ENCODE data around the gene RGPD6. TPM values are rescaled to one million over a fixed set of nuclear protein-coding genes. Genes with fewer than 3 reads are reported as not detected.
A peak's percentile ranks its signal among the peaks of the same experiment; 100 is the strongest.
"Not testable (repeated sequence)": the region's sequence is repeated elsewhere in the genome, so short reads cannot be mapped to it uniquely, and the experiment has no call there.

RGPD6 gene
- polyA plus RNA-seq: 6.3 to 15.6 TPM (median 8.5 TPM) in 3 replicates
- 31.3 TPM for polyA plus RNA-seq (2011; ENCODE audit: low read depth)
- 3.0 and 6.0 TPM in 2 replicates for polyA plus RNA-seq (2011; cell fraction: cytosol; rRNA removed)
- 22.2 and 25.1 TPM in 2 replicates for polyA plus RNA-seq (2011; cell fraction: nucleus; rRNA removed)
- 5.5 and 23.3 TPM in 2 replicates for polyA plus RNA-seq (2012; ENCODE audit: low replicate concordance)
- 1.5 to 50.1 TPM (median 20.8 TPM) in 3 replicates for polyA minus RNA-seq
- 4.2 TPM for polyA minus RNA-seq (2011; cell fraction: cytosol; rRNA and poly(A)+ RNA removed)
- 34.6 and 71.4 TPM in 2 replicates for polyA minus RNA-seq (2011; cell fraction: nucleus; rRNA and poly(A)+ RNA removed)

GRCh38 chr2:110576763-110577416 is at the start of gene RGPD6:
TSS of gene RGPD6 (minus strand) at chr2:110577222. CDS start at chr2:110577024, 198 bp downstream.
- H3K79me2 ChIP-seq (ENCODE audit: control insufficient read depth, insufficient read depth, low read length); H3K4me1 ChIP-seq (ENCODE audit: control insufficient read depth, extremely low read depth, insufficient read depth, low read length); H3K9me3 ChIP-seq (ENCODE audit: control insufficient read depth, low read depth, low read length); H3K27me3 ChIP-seq (ENCODE audit: control insufficient read depth, extremely low read depth, insufficient read depth, low read length); H3K9me1 ChIP-seq (ENCODE audit: control insufficient read depth, extremely low read depth, insufficient read depth, low read length); H4K20me1 ChIP-seq (ENCODE audit: control insufficient read depth, extremely low read depth, insufficient read depth, low read length); H3K9ac ChIP-seq (ENCODE audit: control insufficient read depth, extremely low read depth, insufficient read depth, low read length); DNase-seq (ENCODE audit: low read depth, low spot score); H2AFZ ChIP-seq (ENCODE audit: control insufficient read depth, low read length); H3K4me2 ChIP-seq (ENCODE audit: control insufficient read depth, extremely low read depth, insufficient read depth, low read depth, low read length); FAIRE-seq; H3K36me3 ChIP-seq (ENCODE audit: control insufficient read depth in 2 of 2, extremely low read depth in 1 of 2, insufficient read depth in 2 of 2, low read length in 2 of 2); H3K27ac ChIP-seq (ENCODE audit: control insufficient read depth, insufficient read depth, low read length); dilution Hi-C loops (cut with MboI; ENCODE audit: extremely low pct_ligation_motif_present, low sequenced_read_pairs): not testable (repeated sequence)
- H3K4me3 ChIP-seq (ENCODE audit: control insufficient read depth in 2 of 3, extremely low read depth in 1 of 3, insufficient read depth in 2 of 3, low read depth in 1 of 3, low read length in 3 of 3): peak within 1 kb of the TSS in 1 of 3 experiments; percentile 14

GRCh38 chr2:110619326-110619939 is 42.4 kb upstream of the RGPD6 start:
- H3K9me3 ChIP-seq (ENCODE audit: control insufficient read depth, low read depth, low read length); H3K4me1 ChIP-seq (ENCODE audit: control insufficient read depth, extremely low read depth, insufficient read depth, low read length); H3K27me3 ChIP-seq (ENCODE audit: control insufficient read depth, extremely low read depth, insufficient read depth, low read length); H3K27ac ChIP-seq (ENCODE audit: control insufficient read depth, insufficient read depth, low read length); H3K9me1 ChIP-seq (ENCODE audit: control insufficient read depth, extremely low read depth, insufficient read depth, low read length); H3K9ac ChIP-seq (ENCODE audit: control insufficient read depth, extremely low read depth, insufficient read depth, low read length); DNase-seq (ENCODE audit: low read depth, low spot score); FAIRE-seq; H3K36me3 ChIP-seq (ENCODE audit: control insufficient read depth in 2 of 2, extremely low read depth in 1 of 2, insufficient read depth in 2 of 2, low read length in 2 of 2); H3K79me2 ChIP-seq (ENCODE audit: control insufficient read depth, insufficient read depth, low read length); H3K4me2 ChIP-seq (ENCODE audit: control insufficient read depth, extremely low read depth, insufficient read depth, low read depth, low read length); H2AFZ ChIP-seq (ENCODE audit: control insufficient read depth, low read length); H3K4me3 ChIP-seq (ENCODE audit: control insufficient read depth in 2 of 3, extremely low read depth in 1 of 3, insufficient read depth in 2 of 3, low read depth in 1 of 3, low read length in 3 of 3); dilution Hi-C loops (cut with MboI; ENCODE audit: extremely low pct_ligation_motif_present, low sequenced_read_pairs); H4K20me1 ChIP-seq (ENCODE audit: control insufficient read depth, extremely low read depth, insufficient read depth, low read length): not testable (repeated sequence)

GRCh38 chr2:110613927-110614326 is 36.9 kb upstream of the RGPD6 start:
- H3K79me2 ChIP-seq (ENCODE audit: control insufficient read depth, insufficient read depth, low read length); H3K4me1 ChIP-seq (ENCODE audit: control insufficient read depth, extremely low read depth, insufficient read depth, low read length); DNase-seq (ENCODE audit: low read depth, low spot score); H4K20me1 ChIP-seq (ENCODE audit: control insufficient read depth, extremely low read depth, insufficient read depth, low read length); H3K36me3 ChIP-seq (ENCODE audit: control insufficient read depth in 2 of 2, extremely low read depth in 1 of 2, insufficient read depth in 2 of 2, low read length in 2 of 2); H3K27me3 ChIP-seq (ENCODE audit: control insufficient read depth, extremely low read depth, insufficient read depth, low read length); H3K4me3 ChIP-seq (ENCODE audit: control insufficient read depth in 2 of 3, extremely low read depth in 1 of 3, insufficient read depth in 2 of 3, low read depth in 1 of 3, low read length in 3 of 3); FAIRE-seq; H3K4me2 ChIP-seq (ENCODE audit: control insufficient read depth, extremely low read depth, insufficient read depth, low read depth, low read length); H3K9ac ChIP-seq (ENCODE audit: control insufficient read depth, extremely low read depth, insufficient read depth, low read length); H3K27ac ChIP-seq (ENCODE audit: control insufficient read depth, insufficient read depth, low read length); H2AFZ ChIP-seq (ENCODE audit: control insufficient read depth, low read length); H3K9me3 ChIP-seq (ENCODE audit: control insufficient read depth, low read depth, low read length); dilution Hi-C loops (cut with MboI; ENCODE audit: extremely low pct_ligation_motif_present, low sequenced_read_pairs); H3K9me1 ChIP-seq (ENCODE audit: control insufficient read depth, extremely low read depth, insufficient read depth, low read length): not testable (repeated sequence)

- H3K4me2 ChIP-seq (ENCODE audit: control insufficient read depth, extremely low read depth, insufficient read depth, low read depth, low read length); dilution Hi-C loops (cut with MboI; ENCODE audit: extremely low pct_ligation_motif_present, low sequenced_read_pairs); H3K79me2 ChIP-seq (ENCODE audit: control insufficient read depth, insufficient read depth, low read length); H3K36me3 ChIP-seq (ENCODE audit: control insufficient read depth in 2 of 2, extremely low read depth in 1 of 2, insufficient read depth in 2 of 2, low read length in 2 of 2); FAIRE-seq; H3K4me3 ChIP-seq (ENCODE audit: control insufficient read depth in 2 of 3, extremely low read depth in 1 of 3, insufficient read depth in 2 of 3, low read depth in 1 of 3, low read length in 3 of 3); H3K9me1 ChIP-seq (ENCODE audit: control insufficient read depth, extremely low read depth, insufficient read depth, low read length); H3K4me1 ChIP-seq (ENCODE audit: control insufficient read depth, extremely low read depth, insufficient read depth, low read length); H3K9ac ChIP-seq (ENCODE audit: control insufficient read depth, extremely low read depth, insufficient read depth, low read length); H3K27ac ChIP-seq (ENCODE audit: control insufficient read depth, insufficient read depth, low read length); H3K27me3 ChIP-seq (ENCODE audit: control insufficient read depth, extremely low read depth, insufficient read depth, low read length); H4K20me1 ChIP-seq (ENCODE audit: control insufficient read depth, extremely low read depth, insufficient read depth, low read length); DNase-seq (ENCODE audit: low read depth, low spot score); H2AFZ ChIP-seq (ENCODE audit: control insufficient read depth, low read length); H3K9me3 ChIP-seq (ENCODE audit: control insufficient read depth, low read depth, low read length): not testable (repeated sequence)
Observed at GRCh38 chr2:110610613-110611250, 33.7 kb upstream of the RGPD6 start.
